ENCODE results near the gene GPBP1L1.
A peak's percentile ranks its signal among the peaks of the same experiment; 100 is the strongest.

The GPBP1L1 gene

GRCh38 chr1:45629035-45629434, 57.3 kb downstream of the GPBP1L1 start:
- no peak overlapping the region for H3K4me3 ChIP-seq
- H3K9me3 ChIP-seq, result no peaks in the 10 kb centered on the region
- H3K27ac ChIP-seq, result no peak overlapping the region
- H3K36me3 ChIP-seq, result peaks cover 78 to 94% (median 79%) of the 10 kb centered on the region in 3 donors
- no peaks in the 10 kb centered on the region for H3K27me3 ChIP-seq
- intact Hi-C loops (cut with DNase I; ENCODE audit: low total_unique reads), result no loop called here
- DNase-seq, result no peak
- no peaks in the 10 kb centered on the region for H3K4me1 ChIP-seq
- TF ChIP-seq CTCF (IDR thresholded peaks at IDR 0.05), result no peak

GRCh38 chr1:45623972-45624371, 62.4 kb downstream of the GPBP1L1 start, which contains the start of gene CCDC17:
Gene CCDC17, minus strand, starts transcription at chr1:45624054. Its CDS starts 145 bp downstream, at chr1:45623909.
- H3K4me3 ChIP-seq, result peak within 1 kb of the TSS; percentile 39 to 45
- peaks cover 28 to 76% (median 45%) of the 10 kb centered on the region in 3 donors for H3K36me3 ChIP-seq
- H3K27me3 ChIP-seq, result no peaks in the 10 kb centered on the region
- no peak for TF ChIP-seq CTCF (IDR thresholded peaks at IDR 0.05)
- peaks cover 0 to 20% (median 6%) of the 10 kb centered on the region in 4 donors for H3K4me1 ChIP-seq
- H3K9me3 ChIP-seq, result no peaks in the 10 kb centered on the region
- H3K27ac ChIP-seq, result peak within 1 kb of the TSS; percentile 41 to 64
- no peak for DNase-seq
- intact Hi-C loops (cut with DNase I; ENCODE audit: low total_unique reads), result no loop called here

- no peaks in the 10 kb centered on the region for H3K27me3 ChIP-seq
- peak overlapping the region; percentile 41 to 64 for H3K27ac ChIP-seq
- intact Hi-C loops (cut with DNase I; ENCODE audit: low total_unique reads), result no loop called here
- H3K36me3 ChIP-seq, result peaks cover 16 to 76% (median 36%) of the 10 kb centered on the region in 3 donors
- peak overlapping the region; percentile 39 to 45 for H3K4me3 ChIP-seq
- H3K9me3 ChIP-seq, result no peaks in the 10 kb centered on the region
- TF ChIP-seq CTCF (IDR thresholded peaks at IDR 0.05), result no peak
- DNase-seq, result peak in 1 of 2 donors; percentile 68
- H3K4me1 ChIP-seq, result peaks cover 0 to 20% (median 6%) of the 10 kb centered on the region in 4 donors
Observed at GRCh38 chr1:45622524-45623394, 63.6 kb downstream of the GPBP1L1 start.

GRCh38 chr1:45621895-45622523, 64.3 kb downstream of the GPBP1L1 start:
- peaks cover 0 to 20% (median 6%) of the 10 kb centered on the region in 4 donors for H3K4me1 ChIP-seq
- TF ChIP-seq CTCF (IDR thresholded peaks at IDR 0.05), result no peak
- peak overlapping the region; percentile 41 to 64 for H3K27ac ChIP-seq
- intact Hi-C loops (cut with DNase I; ENCODE audit: low total_unique reads), result no loop called here
- DNase-seq, result no peak
- no peaks in the 10 kb centered on the region for H3K9me3 ChIP-seq
- H3K27me3 ChIP-seq, result no peaks in the 10 kb centered on the region
- peaks cover 13 to 76% (median 40%) of the 10 kb centered on the region in 3 donors for H3K36me3 ChIP-seq
- H3K4me3 ChIP-seq, result peak overlapping the region; percentile 39 to 45

GRCh38 chr1:45621501-45621836, 64.9 kb downstream of the GPBP1L1 start:
- no peak overlapping the region for H3K4me3 ChIP-seq
- no peak for DNase-seq
- intact Hi-C loops (cut with DNase I; ENCODE audit: low total_unique reads), result no loop called here
- H3K9me3 ChIP-seq, result no peaks in the 10 kb centered on the region
- H3K27me3 ChIP-seq, result no peaks in the 10 kb centered on the region
- peaks cover 13 to 76% (median 40%) of the 10 kb centered on the region in 3 donors for H3K36me3 ChIP-seq
- H3K27ac ChIP-seq, result peak overlapping the region in 1 of 2 donors; percentile 41
- no peak for TF ChIP-seq CTCF (IDR thresholded peaks at IDR 0.05)
- peaks cover 0 to 20% (median 6%) of the 10 kb centered on the region in 4 donors for H3K4me1 ChIP-seq
